Measurements from ENCODE around the gene GPC4. TPM values are rescaled to one million over a fixed set of nuclear protein-coding genes. Genes with fewer than 3 reads are reported as not detected.

The GPC4 gene
- total RNA-seq, 1 experiment from 2014 or later, result 17.8 TPM

DNA sequence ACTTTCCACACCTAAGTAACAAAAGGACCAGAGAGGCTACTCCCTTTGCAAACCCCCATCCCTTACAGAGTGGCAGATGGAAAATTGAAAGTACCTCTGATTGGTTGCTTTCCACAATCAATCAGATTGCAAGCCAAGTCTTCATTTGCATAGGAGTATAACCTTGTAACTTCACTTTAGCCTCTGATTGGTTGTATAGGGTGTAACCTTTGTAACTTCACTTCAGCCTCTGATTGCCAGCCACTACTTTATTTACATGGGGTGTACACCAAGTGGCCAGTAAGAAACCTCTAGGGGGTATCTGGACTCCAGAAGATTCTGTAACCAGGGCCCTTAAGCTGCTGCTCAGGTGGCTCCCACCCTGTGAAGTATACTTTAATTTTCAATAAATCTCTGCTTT, 48.6 kb downstream of the GPC4 start:
- Histone ChIP-seq H3K36me3 (ENCODE audit: insufficient read depth, low read length, poor library complexity, severe bottlenecking) (no peaks in the 10 kb centered on the region), H3K9me3 (ENCODE audit: low read depth, low read length, poor library complexity, severe bottlenecking) (no peaks in the 10 kb centered on the region), H3K4me3 (ENCODE audit: low read depth, low read length, poor library complexity, severe bottlenecking) (no peak overlapping the region), H3K27me3 (replicated peaks; ENCODE audit: insufficient read depth, low read depth, low read length, poor library complexity) (no peaks in the 10 kb centered on the region), H3K4me1 (ENCODE audit: insufficient read depth, low read length, poor library complexity, severe bottlenecking) (peaks cover 10% of the 10 kb centered on the region), H3K27ac (ENCODE audit: low read depth, low read length, poor library complexity, severe bottlenecking) (no peak overlapping the region)
- ChIA-PET CTCF (no interaction called here), POLR2A (ENCODE audit: low non-redundant PET) (no interaction called here)
- DNase-seq (ENCODE audit: low spot score), result no peak
- BruUV-seq (replicated peaks), result no TSS peak
- intact Hi-C loops (cut with micrococcal nuclease; ENCODE audit: unreplicated experiment), result no loop called here
- TF ChIP-seq EZH2 (IDR thresholded peaks at IDR 0.05; ENCODE audit: borderline replicate concordance, low read depth, low read length, poor library complexity, severe bottlenecking), result no peak
- TF ChIP-seq, protein P1, sequence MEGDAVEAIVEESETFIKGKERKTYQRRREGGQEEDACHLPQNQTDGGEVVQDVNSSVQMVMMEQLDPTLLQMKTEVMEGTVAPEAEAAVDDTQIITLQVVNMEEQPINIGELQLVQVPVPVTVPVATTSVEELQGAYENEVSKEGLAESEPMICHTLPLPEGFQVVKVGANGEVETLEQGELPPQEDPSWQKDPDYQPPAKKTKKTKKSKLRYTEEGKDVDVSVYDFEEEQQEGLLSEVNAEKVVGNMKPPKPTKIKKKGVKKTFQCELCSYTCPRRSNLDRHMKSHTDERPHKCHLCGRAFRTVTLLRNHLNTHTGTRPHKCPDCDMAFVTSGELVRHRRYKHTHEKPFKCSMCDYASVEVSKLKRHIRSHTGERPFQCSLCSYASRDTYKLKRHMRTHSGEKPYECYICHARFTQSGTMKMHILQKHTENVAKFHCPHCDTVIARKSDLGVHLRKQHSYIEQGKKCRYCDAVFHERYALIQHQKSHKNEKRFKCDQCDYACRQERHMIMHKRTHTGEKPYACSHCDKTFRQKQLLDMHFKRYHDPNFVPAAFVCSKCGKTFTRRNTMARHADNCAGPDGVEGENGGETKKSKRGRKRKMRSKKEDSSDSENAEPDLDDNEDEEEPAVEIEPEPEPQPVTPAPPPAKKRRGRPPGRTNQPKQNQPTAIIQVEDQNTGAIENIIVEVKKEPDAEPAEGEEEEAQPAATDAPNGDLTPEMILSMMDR (conservative IDR thresholded peaks at IDR 0.05; ENCODE audit: low read depth, low read length), result no peak

DNA sequence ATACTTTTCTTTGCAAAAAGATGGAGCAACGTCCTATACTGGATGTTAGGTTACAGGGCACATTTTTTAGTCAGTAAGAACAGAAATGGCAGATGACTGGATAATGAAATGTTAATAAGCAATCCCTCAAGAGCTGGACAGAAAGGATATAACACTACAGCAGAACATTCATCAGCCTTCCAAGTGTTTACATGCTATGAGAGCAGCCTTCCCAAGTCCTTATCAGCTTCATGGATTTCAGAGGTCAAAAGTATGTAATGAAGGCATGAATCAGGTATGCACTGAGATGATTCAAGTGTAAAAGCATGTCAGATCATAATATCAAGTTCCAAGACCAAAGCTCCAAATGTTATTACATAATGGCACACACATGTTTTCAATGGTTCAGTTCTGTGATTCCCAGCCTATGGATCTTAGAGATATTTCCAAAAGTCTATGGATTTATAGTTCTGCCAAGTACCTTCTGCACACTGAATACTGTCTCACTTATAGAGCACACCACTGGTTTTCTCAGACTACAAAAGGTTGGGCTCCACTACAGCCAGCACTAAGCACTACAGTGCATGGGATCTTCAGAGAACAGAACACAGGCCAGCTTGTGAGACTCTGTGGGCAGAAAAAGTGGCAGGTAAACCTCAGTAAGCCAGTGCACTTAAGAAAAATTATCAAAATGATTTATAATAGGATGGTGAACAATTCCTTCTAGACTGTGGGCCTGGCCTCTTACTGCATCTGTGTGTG, 49.2 kb downstream of the GPC4 start:
- intact Hi-C loops (cut with micrococcal nuclease; ENCODE audit: unreplicated experiment), result no loop called here
- POLR2A ChIA-PET (ENCODE audit: low non-redundant PET), result no interaction called here
- Histone ChIP-seq H3K27me3 (replicated peaks; ENCODE audit: insufficient read depth, low read depth, low read length, poor library complexity) (no peaks in the 10 kb centered on the region), H3K9me3 (ENCODE audit: low read depth, low read length, poor library complexity, severe bottlenecking) (no peaks in the 10 kb centered on the region), H3K27ac (ENCODE audit: low read depth, low read length, poor library complexity, severe bottlenecking) (no peak overlapping the region), H3K36me3 (ENCODE audit: insufficient read depth, low read length, poor library complexity, severe bottlenecking) (no peaks in the 10 kb centered on the region), H3K4me3 (ENCODE audit: low read depth, low read length, poor library complexity, severe bottlenecking) (no peak overlapping the region), H3K4me1 (ENCODE audit: insufficient read depth, low read length, poor library complexity, severe bottlenecking) (peaks cover 10% of the 10 kb centered on the region)
- no TSS peak for BruUV-seq (replicated peaks)
- TF ChIP-seq, protein P1 (conservative IDR thresholded peaks at IDR 0.05; ENCODE audit: low read depth, low read length), result no peak
- TF ChIP-seq EZH2 (IDR thresholded peaks at IDR 0.05; ENCODE audit: borderline replicate concordance, low read depth, low read length, poor library complexity, severe bottlenecking), result no peak
- DNase-seq (ENCODE audit: low spot score), result no peak
- CTCF ChIA-PET, result no interaction called here

DNA sequence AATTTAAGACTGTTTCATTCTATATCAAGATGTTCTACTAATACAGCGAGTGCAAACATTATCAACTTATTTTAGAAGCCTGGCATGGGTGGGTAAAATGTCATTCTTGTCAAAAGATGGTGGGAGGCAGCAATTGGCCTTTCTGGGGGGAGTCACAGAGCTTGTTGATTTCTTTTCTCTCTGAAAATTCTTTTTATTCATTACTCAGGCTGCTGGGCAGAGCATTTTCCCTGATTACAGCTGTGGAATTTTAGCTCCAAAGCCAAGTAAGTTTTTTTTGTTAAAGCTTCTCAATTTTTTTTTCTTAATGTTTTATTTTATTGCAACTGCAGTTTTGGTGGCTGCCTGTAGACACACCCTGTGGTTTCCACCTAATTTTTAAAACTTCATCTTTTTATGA, 50.4 kb downstream of the GPC4 start:
- Histone ChIP-seq H3K36me3 (ENCODE audit: insufficient read depth, low read length, poor library complexity, severe bottlenecking) (no peaks in the 10 kb centered on the region), H3K27ac (ENCODE audit: low read depth, low read length, poor library complexity, severe bottlenecking) (no peak overlapping the region), H3K27me3 (replicated peaks; ENCODE audit: insufficient read depth, low read depth, low read length, poor library complexity) (no peaks in the 10 kb centered on the region), H3K4me3 (ENCODE audit: low read depth, low read length, poor library complexity, severe bottlenecking) (no peak overlapping the region), H3K9me3 (ENCODE audit: low read depth, low read length, poor library complexity, severe bottlenecking) (no peaks in the 10 kb centered on the region), H3K4me1 (ENCODE audit: insufficient read depth, low read length, poor library complexity, severe bottlenecking) (peaks cover 2% of the 10 kb centered on the region)
- no peak for TF ChIP-seq EZH2 (IDR thresholded peaks at IDR 0.05; ENCODE audit: borderline replicate concordance, low read depth, low read length, poor library complexity, severe bottlenecking)
- TF ChIP-seq, protein P1 (conservative IDR thresholded peaks at IDR 0.05; ENCODE audit: low read depth, low read length), result no peak
- DNase-seq (ENCODE audit: low spot score), result no peak
- ChIA-PET POLR2A (ENCODE audit: low non-redundant PET) (no interaction called here), CTCF (no interaction called here)
- BruUV-seq (replicated peaks), result no TSS peak
- intact Hi-C loops (cut with micrococcal nuclease; ENCODE audit: unreplicated experiment), result no loop called here

Measured in A673 (cell line).